HepG2 (cell line): Measurements from ENCODE around the gene PLA2G7. TPM values are rescaled to one million over a fixed set of nuclear protein-coding genes. Genes with fewer than 3 reads are reported as not detected.

Experiments
- ATAC-seq: fragments of 200-7000 bp; cut with Tn5 transposase; 3 replicates; pipeline ENCODE4 v1.9.1; 2020; ENCODE audit warnings: mild to moderate bottlenecking, moderate library complexity
- BruUV-seq: library from RNA; stranded (reverse); fragments of 400-500 nt; replicated peaks from 2 replicates; lab custom pipeline; 2021; lab: Mats Ljungman, UMichigan
- CTCF ChIA-PET: fragments of 300-600 bp; formaldehyde crosslinking; extraction: SDS; loops from one replicate; lab custom pipeline; 2021; ENCODE audit warnings: low total read pairs, inconsistent platforms, low intra/inter-chr PET ratio; lab: Yijun Ruan, JAX
- POLR2A ChIA-PET: fragments of 350-600 bp; sonication (Branson Sonifier 250); formaldehyde crosslinking; loops from one replicate; lab custom pipeline; 2020; ENCODE audit warnings: antibody characterized with exemption, inconsistent platforms; lab: Yijun Ruan, JAX
- DNase-seq: peaks from one replicate; pipeline ENCODE4 v3.0.0-alpha.2; 2015; ENCODE audit warnings: low spot score
- FAIRE-seq: peaks from 3 replicates; lab custom pipeline; 2011; peaks lifted over from hg19 to GRCh38; lab: Jason Lieb, UNC
- H2AFZ ChIP-seq: one replicate; pipeline ENCODE4 v1.6.1; 2011; ENCODE audit warnings: low read length, inconsistent platforms
- H3K27ac ChIP-seq: fragments of 300-600 bp; 3 replicates; pipeline ENCODE4 v1.8.0; 2011; ENCODE audit warnings: mixed run types, mild to moderate bottlenecking, mixed read lengths, low read length, inconsistent platforms; ENCODE audit not compliant: insufficient read depth; ENCODE audit errors: extremely low read length
- H3K27me3 ChIP-seq, 2 experiments: fragments of 200-600 bp in 1 of 2; 2 replicates in 1 of 2; 3 replicates in 1 of 2; pipeline versions ENCODE4 v1.6.0 to v1.8.0; 2011; ENCODE audit warnings: low read length in 2 of 2, mild to moderate bottlenecking in 2 of 2, moderate library complexity in 2 of 2, inconsistent platforms in 1 of 2; ENCODE audit not compliant: insufficient read depth in 2 of 2, control insufficient read depth in 1 of 2
- H3K36me3 ChIP-seq, 2 experiments: fragments of 200-600 bp in 1 of 2; replicated peaks in 1 of 2; 2 replicates in 1 of 2; 3 replicates in 1 of 2; pipeline versions ENCODE4 v1.5.1 to v1.8.0; 2011; ENCODE audit warnings: low read length in 2 of 2, inconsistent platforms in 1 of 2; ENCODE audit not compliant: insufficient read depth in 2 of 2, control insufficient read depth in 1 of 2
- H3K4me1 ChIP-seq: 2 replicates; pipeline ENCODE4 v1.5.1; 2012; ENCODE audit warnings: low read length, inconsistent platforms; ENCODE audit not compliant: insufficient read depth
- H3K4me2 ChIP-seq: 2 replicates; pipeline ENCODE4 v1.6.0; 2011; ENCODE audit warnings: low read depth, low read length, inconsistent platforms
- H3K4me3 ChIP-seq, 3 experiments: fragments of 200-600 bp in 1 of 3; sonication (generic), shearing (Covaris generic) in 1 of 3; replicated peaks in 1 of 3; 2 replicates each; pipeline ENCODE4 v1.5.1; 2011 to 2016; ENCODE audit warnings: low read length in 3 of 3, inconsistent platforms in 2 of 3, low read depth in 2 of 3, mild to moderate bottlenecking in 2 of 3, control low read depth in 1 of 3, mixed read lengths in 1 of 3; ENCODE audit not compliant: insufficient read depth in 1 of 3
- H3K79me2 ChIP-seq: one replicate; pipeline ENCODE4 v1.6.1; 2011; ENCODE audit warnings: low read length, inconsistent platforms; ENCODE audit not compliant: insufficient read depth
- H3K9ac ChIP-seq: 2 replicates; pipeline ENCODE4 v1.6.0; 2011; ENCODE audit warnings: mild to moderate bottlenecking, low read depth, low read length, inconsistent platforms; ENCODE audit not compliant: insufficient read depth
- H3K9me3 ChIP-seq: 2 replicates; pipeline ENCODE4 v1.5.1; 2012; ENCODE audit warnings: mild to moderate bottlenecking, low read length
- H4K20me1 ChIP-seq: 2 replicates; pipeline ENCODE4 v1.6.0; 2011; ENCODE audit warnings: inconsistent platforms, mild to moderate bottlenecking, low read length, moderate library complexity; ENCODE audit not compliant: insufficient read depth
- ARID4A ChIP-seq: sonication (generic); formaldehyde crosslinking; IDR thresholded peaks from 2 replicates; pipeline ENCODE4 v1.5.0; 2020; ENCODE audit warnings: mild to moderate bottlenecking, missing genetic modification reagents, borderline replicate concordance
- CHCHD3 ChIP-seq: sonication (generic); formaldehyde crosslinking; IDR thresholded peaks from 2 replicates; pipeline ENCODE4 v1.8.0; 2022; ENCODE audit warnings: mild to moderate bottlenecking, missing genetic modification reagents, moderate library complexity
- POLR2A ChIP-seq, 2 experiments: IDR thresholded peaks; 2 replicates each; pipeline ENCODE4 v1.6.1; 2011; ENCODE audit warnings: low read depth in 2 of 2, low read length in 2 of 2, mild to moderate bottlenecking in 1 of 2, moderate library complexity in 1 of 2; ENCODE audit not compliant: insufficient read depth in 1 of 2
- PRDM4 ChIP-seq: sonication (generic); formaldehyde crosslinking; IDR thresholded peaks from 2 replicates; pipeline ENCODE4 v1.9.0; 2021; ENCODE audit warnings: missing genetic modification reagents, borderline replicate concordance
- SMAD9 ChIP-seq: sonication (generic); formaldehyde crosslinking; IDR thresholded peaks from 2 replicates; pipeline ENCODE4 v1.5.1; 2020; ENCODE audit warnings: mild to moderate bottlenecking, missing genetic modification reagents
- TBP ChIP-seq: sonication (generic); formaldehyde crosslinking; IDR thresholded peaks from 2 replicates; pipeline ENCODE4 v1.5.0; 2020; ENCODE audit warnings: missing genetic modification reagents
- TCF7 ChIP-seq: sonication (generic); IDR thresholded peaks from 2 replicates; pipeline ENCODE4 v1.6.1; 2016; ENCODE audit warnings: antibody characterized with exemption, low read depth
- THAP11 ChIP-seq: IDR thresholded peaks from 2 replicates; pipeline ENCODE4 v1.6.1; 2016; ENCODE audit warnings: missing biosample characterization, missing genetic modification reagents
- ZNF607 ChIP-seq: sonication (generic); formaldehyde crosslinking; IDR thresholded peaks from 2 replicates; pipeline ENCODE4 v1.5.1; 2020; ENCODE audit warnings: missing genetic modification reagents, mild to moderate bottlenecking, borderline replicate concordance
- WGBS: methylation state at CpG from one replicate; pipeline ENCODE4 v1.1.6; 2017; ENCODE audit warnings: low lambda C conversion rate; 5-methylcytosine and 5-hydroxymethylcytosine counted together
- in situ Hi-C: cut with HindIII; loops from 2 replicates; pipeline ENCODE4 v1.10.0; 2017; ENCODE audit warnings: low pct_unique_long_range_greater_than_20kb; ENCODE audit not compliant: extremely low pct_ligation_motif_present
- intact Hi-C: fragments of 100-400 bp; cut with micrococcal nuclease; formaldehyde crosslinking; loops from one replicate; pipeline ENCODE4 v1.10.0; 2022; ENCODE audit not compliant: unreplicated experiment
- polyA plus RNA-seq, 8 experiments: library from polyadenylated mRNA; depleted of rRNA in 3 of 8; stranded (reverse) in 7 of 8; unstranded in 1 of 8; fragments of >200 nt; fragmentation: Illumina TruSeq in 4 of 8; extraction: Trizol in 4 of 8; gene quantifications; 2 replicates each; pipeline versions ENCODE4 v1.2.1 to v1.2.3, GENCODE V29; 2011 to 2016; ENCODE audit warnings: low read depth in 4 of 8, missing spikeins in 1 of 8, mixed read lengths in 1 of 8; ENCODE audit not compliant: insufficient read depth in 1 of 8
- total RNA-seq, 5 experiments: library from RNA; depleted of rRNA; stranded (reverse); fragments of >200 nt; fragmentation: Illumina TruSeq; extraction: Trizol; gene quantifications; 2 replicates each; pipeline ENCODE4 v1.2.3, GENCODE V29; 2016; ENCODE audit warnings: low read depth in 1 of 5

The PLA2G7 gene
- total and polyA plus RNA-seq, 2 of the 13 experiments (the other 11 are each of a cell fraction or from before 2014, with no cell fraction given) = not detected

GRCh38 chr6:46777476-46778346 lies 42.5 kb upstream of the PLA2G7 start:
- 33% methylated on average over 12 of the region's 12 CpGs for WGBS
- DNase-seq (no peak), ATAC-seq (no peak), FAIRE-seq (no peak)
- H3K4me3 ChIP-seq = no peak overlapping the region
- no peaks in the 10 kb centered on the region for H3K36me3 ChIP-seq
- no peaks in the 10 kb centered on the region for H3K9me3 ChIP-seq
- H3K4me2 ChIP-seq = no peak overlapping the region
- no peaks in the 10 kb centered on the region for H3K27me3 ChIP-seq
- H4K20me1 ChIP-seq = no peaks in the 10 kb centered on the region
- H3K4me1 ChIP-seq = no peaks in the 10 kb centered on the region
- no peaks in the 10 kb centered on the region for H3K79me2 ChIP-seq
- intact Hi-C loops = no loop called here
- CTCF ChIA-PET = no interaction called here
- no peak overlapping the region for H3K9ac ChIP-seq
- no peak overlapping the region for H2AFZ ChIP-seq
- no TSS peak for BruUV-seq
- no peak for TF ChIP-seq ZNF607 (CRISPR knock-in tag)
- in situ Hi-C loops = no loop called here
- H3K27ac ChIP-seq = no peak overlapping the region
- POLR2A ChIA-PET = no interaction called here

GRCh38 chr6:46776070-46776712 lies 41.0 kb upstream of the PLA2G7 start:
- Histone ChIP-seq H3K9me3 (no peaks in the 10 kb centered on the region), H3K27me3 (no peaks in the 10 kb centered on the region), H2AFZ (no peak overlapping the region), H3K27ac (no peak overlapping the region), H3K4me3 (no peak overlapping the region), H3K79me2 (no peaks in the 10 kb centered on the region), H3K36me3 (no peaks in the 10 kb centered on the region), H3K4me2 (no peak overlapping the region), H3K4me1 (peaks cover 3% of the 10 kb centered on the region; the same call in 1 of the 2 replicates), H4K20me1 (no peaks in the 10 kb centered on the region)
- DNase-seq (no peak), FAIRE-seq (no peak), ATAC-seq (no peak)
- no TSS peak for BruUV-seq
- WGBS = 57% methylated on average over 5 of the region's 5 CpGs
- intact Hi-C loops = no loop called here
- TF ChIP-seq CHCHD3 (no peak), PRDM4 (no peak), POLR2A (IDR thresholded peaks at IDR 0.05; ENCODE audit: insufficient read depth in 1 of 2, low read depth in 2 of 2, low read length in 2 of 2) (no peak), SMAD9 (CRISPR knock-in tag) (no peak), TBP (CRISPR knock-in tag) (no peak), THAP11 (CRISPR knock-in tag) (no peak), ARID4A (no peak), TCF7 (no peak)
- TF ChIP-seq, all 625 proteins: peak for 0
- POLR2A ChIA-PET = no interaction called here
- in situ Hi-C loops = no loop called here
- no peak overlapping the region for H3K9ac ChIP-seq
- CTCF ChIA-PET = no interaction called here
